Prostate gland (tissue), 2 donors: ENCODE measurements around the gene ZFYVE9. TPM values are rescaled to one million over a fixed set of nuclear protein-coding genes. Genes with fewer than 3 reads are reported as not detected.

Source experiments
- DNase-seq: peaks from one replicate; pipeline ENCODE4 v3.0.0-alpha.2; 2019; ENCODE audit warnings: low spot score
- H3K27ac ChIP-seq, 2 donors: fragments of 200-600 bp; sonication (generic); 2 replicates each; pipeline ENCODE4 v1.5.1; 2017 to 2019
- H3K27me3 ChIP-seq: fragments of 200-600 bp; sonication (generic); replicated peaks from 2 replicates; pipeline ENCODE4 v1.5.1; 2019; ENCODE audit not compliant: insufficient read depth
- H3K36me3 ChIP-seq, 2 donors: fragments of 200-600 bp; sonication (generic); 1 replicate in 1 of 2; 2 replicates in 1 of 2; pipeline versions ENCODE4 v1.5.1 to v1.8.1; 2017 to 2019
- H3K4me1 ChIP-seq: fragments of 200-600 bp; sonication (generic); replicated peaks from 2 replicates; pipeline ENCODE4 v1.5.1; 2019
- H3K4me3 ChIP-seq, 2 donors: fragments of 200-600 bp; sonication (generic); 2 replicates each; pipeline ENCODE4 v1.5.1; 2017 to 2019
- H3K9me3 ChIP-seq: fragments of 200-600 bp; sonication (generic); 2 replicates; pipeline ENCODE4 v1.5.1; 2017
- CTCF ChIP-seq, 4 experiments: fragments of 200-600 bp in 2 of 4; fragments of 450-650 bp in 2 of 4; sonication (generic) in 2 of 4; IDR thresholded peaks; 1 replicate in 3 of 4; 2 replicates in 1 of 4; pipeline ENCODE4 v1.5.1; 2016 to 2019; ENCODE audit warnings: antibody characterized with exemption in 4 of 4, mild to moderate bottlenecking in 2 of 4, moderate library complexity in 2 of 4
- POLR2A ChIP-seq: fragments of 450-650 bp; IDR thresholded peaks from one replicate; pipeline ENCODE4 v1.6.1; 2016; ENCODE audit warnings: antibody characterized with exemption, mild to moderate bottlenecking
- POLR2AphosphoS5 ChIP-seq: sonication (generic); formaldehyde crosslinking; IDR thresholded peaks from one replicate; pipeline ENCODE4 v1.6.1; 2017; ENCODE audit warnings: antibody characterized with exemption
- WGBS: methylation state at CpG from one replicate; pipeline ENCODE4 v1.1.5; 2018; 5-methylcytosine and 5-hydroxymethylcytosine counted together
- intact Hi-C: fragments of 100-400 bp; cut with DNase I; formaldehyde crosslinking; loops from one replicate; pipeline ENCODE4 v1.14.2; 2022
- total RNA-seq, 2 donors: library from RNA; depleted of rRNA; stranded (reverse); fragments of >200 nt; gene quantifications; one replicate each; pipeline ENCODE4 v1.1.0, GENCODE V29; 2016

The ZFYVE9 gene
- total RNA-seq, 2 donors from 2014 or later = 28.6 to 29.0 TPM

DNA sequence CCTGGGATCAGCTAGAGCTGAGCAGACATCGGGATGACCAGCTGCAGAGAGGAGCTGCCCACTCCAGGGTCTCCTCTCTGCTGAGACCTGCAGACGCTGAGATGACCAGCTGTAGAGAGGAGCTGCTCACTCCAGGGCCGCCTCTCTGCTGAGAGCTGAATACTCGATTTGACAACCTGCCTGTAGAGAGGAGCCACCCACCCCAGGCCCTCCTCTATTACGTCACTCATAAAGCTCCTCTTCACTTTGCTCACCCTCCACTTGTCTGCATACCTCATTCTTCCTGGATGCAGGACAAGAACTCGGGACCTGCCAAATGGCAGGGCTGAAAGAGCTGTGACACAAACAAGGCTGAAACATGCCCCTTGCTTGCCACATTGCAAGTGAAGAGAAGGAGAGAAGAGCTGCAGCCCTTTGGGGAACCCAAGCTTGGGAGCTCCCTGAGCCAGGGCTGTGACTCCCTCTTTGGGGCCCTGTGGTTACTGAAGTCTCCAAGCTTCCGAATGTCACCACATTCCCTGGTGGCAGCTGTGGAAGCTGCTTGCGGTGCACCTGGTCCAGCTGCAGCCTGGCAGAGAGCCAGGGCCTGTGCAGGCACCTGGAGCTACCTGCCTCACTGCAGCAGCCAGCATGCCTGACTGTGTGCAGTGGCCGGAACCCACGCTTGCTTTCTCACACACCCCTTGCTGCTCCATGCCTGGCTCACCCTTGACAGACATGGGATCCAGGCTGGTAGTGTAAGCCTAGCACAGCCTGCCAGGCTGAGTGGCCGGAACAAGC is 164.5 kb downstream of the ZFYVE9 start:
- intact Hi-C loops = no loop called here

GRCh38 chr1:52321061-52321460 is 179.2 kb downstream of the ZFYVE9 start:
- Histone ChIP-seq H3K4me1 (no peaks in the 10 kb centered on the region), H3K27ac (no peak overlapping the region), H3K9me3 (no peaks in the 10 kb centered on the region), H3K4me3 (no peak overlapping the region), H3K36me3 (no peaks in the 10 kb centered on the region), H3K27me3 (no peaks in the 10 kb centered on the region)
- intact Hi-C loops = no loop called here
- 96% methylated on average over 2 of the region's 2 CpGs for WGBS
- TF ChIP-seq POLR2AphosphoS5 = no peak
- TF ChIP-seq POLR2A = no peak
- no peak for DNase-seq

More for the DNA sequence above, 164.5 kb downstream of the ZFYVE9 start:
- no peaks in the 10 kb centered on the region for H3K36me3 ChIP-seq
- TF ChIP-seq POLR2AphosphoS5 (no peak), POLR2A (no peak), CTCF (IDR thresholded peaks at IDR 0.05) (no peak)
- WGBS = 76% methylated on average over 11 of the region's 11 CpGs
- H3K4me3 ChIP-seq = no peak overlapping the region
- no peaks in the 10 kb centered on the region for H3K9me3 ChIP-seq
- peak; percentile 13 for DNase-seq
- no peak overlapping the region for H3K27ac ChIP-seq
- H3K4me1 ChIP-seq = peaks cover 7% of the 10 kb centered on the region
- no peaks in the 10 kb centered on the region for H3K27me3 ChIP-seq

DNA sequence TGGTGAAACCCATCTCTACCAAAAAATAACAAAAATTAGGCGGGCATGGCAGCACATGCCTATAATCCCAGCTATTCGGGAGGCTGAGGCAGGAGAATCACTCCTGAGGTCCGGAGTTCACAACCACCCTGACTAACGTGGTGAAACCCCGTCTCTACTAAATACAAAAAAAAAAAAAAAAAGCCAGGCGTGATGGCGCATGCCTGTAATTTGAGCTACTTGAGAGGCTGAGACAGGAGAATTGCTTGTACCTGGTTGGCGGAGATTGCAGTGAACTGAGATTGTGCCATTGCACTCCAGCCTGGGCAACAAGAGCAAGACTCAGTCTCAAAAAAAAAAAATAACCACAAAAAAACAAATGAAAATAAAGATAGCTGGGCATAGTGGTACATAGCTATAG is 181.8 kb downstream of the ZFYVE9 start:
- no peak overlapping the region for H3K27ac ChIP-seq
- intact Hi-C loops = no loop called here
- no peaks in the 10 kb centered on the region for H3K9me3 ChIP-seq
- no peak for DNase-seq
- TF ChIP-seq POLR2AphosphoS5 (no peak), POLR2A (no peak), CTCF (IDR thresholded peaks at IDR 0.05) (no peak)
- H3K27me3 ChIP-seq = no peaks in the 10 kb centered on the region
- H3K36me3 ChIP-seq = no peaks in the 10 kb centered on the region
- H3K4me3 ChIP-seq = no peak overlapping the region
- no peaks in the 10 kb centered on the region for H3K4me1 ChIP-seq
- WGBS = 82% methylated on average over 8 of the region's 8 CpGs

GRCh38 chr1:52325786-52326185 is 183.9 kb downstream of the ZFYVE9 start:
- H3K27ac ChIP-seq = no peak overlapping the region
- H3K9me3 ChIP-seq = no peaks in the 10 kb centered on the region
- no peaks in the 10 kb centered on the region for H3K36me3 ChIP-seq
- WGBS = 81% methylated on average over 5 of the region's 5 CpGs
- no peak for DNase-seq
- no peaks in the 10 kb centered on the region for H3K27me3 ChIP-seq
- no peak overlapping the region for H3K4me3 ChIP-seq
- no peaks in the 10 kb centered on the region for H3K4me1 ChIP-seq
- intact Hi-C loops = no loop called here
- no peak for TF ChIP-seq POLR2AphosphoS5
- no peak for TF ChIP-seq CTCF (IDR thresholded peaks at IDR 0.05)
- no peak for TF ChIP-seq POLR2A

DNA sequence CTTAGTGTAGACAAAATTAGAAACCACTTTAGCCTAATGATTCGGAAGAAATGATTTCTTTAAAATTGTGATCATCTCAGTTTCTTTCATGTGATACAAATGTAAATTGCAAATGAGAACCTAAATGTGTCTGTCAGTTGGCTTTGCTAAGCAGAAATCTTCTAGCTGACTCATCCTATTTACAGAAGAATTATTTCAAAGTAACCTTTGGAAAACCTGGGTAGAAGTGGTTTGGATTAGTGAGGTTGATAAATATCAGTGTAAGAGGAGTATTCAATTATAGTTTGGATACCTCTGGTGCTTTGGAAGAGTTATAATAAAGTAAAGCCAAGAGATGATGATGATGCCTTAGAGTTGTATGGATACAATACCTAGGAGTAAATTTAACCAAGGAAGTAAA is 186.7 kb downstream of the ZFYVE9 start:
- H3K4me3 ChIP-seq = no peak overlapping the region
- no peak overlapping the region for H3K27ac ChIP-seq
- intact Hi-C loops = no loop called here
- H3K9me3 ChIP-seq = no peaks in the 10 kb centered on the region
- no peaks in the 10 kb centered on the region for H3K4me1 ChIP-seq
- DNase-seq = no peak
- TF ChIP-seq POLR2AphosphoS5 (no peak), POLR2A (no peak), CTCF (IDR thresholded peaks at IDR 0.05) (no peak)
- 97% methylated on average over 1 of the region's 1 CpG for WGBS
- no peaks in the 10 kb centered on the region for H3K27me3 ChIP-seq
- H3K36me3 ChIP-seq = no peaks in the 10 kb centered on the region
